GM23338 (cell line): ENCODE results near the gene TPK1. TPM values are rescaled to one million over a fixed set of nuclear protein-coding genes. Genes with fewer than 3 reads are reported as not detected.

Experiments used
- ATAC-seq: fragments of 200-7000 bp; cut with Tn5 transposase; 3 replicates; pipeline ENCODE4 v1.9.1; 2020
- DNase-seq: peaks from one replicate; pipeline ENCODE4 v3.0.0-alpha.2; 2015; ENCODE audit warnings: low spot score
- H2AFZ ChIP-seq: fragments of 200-600 bp; sonication (generic); 2 replicates; pipeline ENCODE4 v1.8.0; 2016; ENCODE audit warnings: antibody characterized with exemption, mild to moderate bottlenecking, moderate library complexity
- H3F3A ChIP-seq: fragments of 200-600 bp; sonication (generic); replicated peaks from 2 replicates; pipeline ENCODE4 v1.8.0; 2017; ENCODE audit warnings: antibody characterized with exemption, mixed run types, low read depth
- H3K27ac ChIP-seq: fragments of 200-600 bp; sonication (generic); 2 replicates; pipeline ENCODE4 v1.6.1; 2016; ENCODE audit warnings: low read depth
- H3K27me3 ChIP-seq: fragments of 200-600 bp; sonication (generic); 2 replicates; pipeline ENCODE4 v1.8.0; 2016; ENCODE audit warnings: mild to moderate bottlenecking, mixed run types, moderate library complexity; ENCODE audit not compliant: insufficient read depth
- H3K36me3 ChIP-seq: fragments of 200-600 bp; sonication (generic); 2 replicates; pipeline ENCODE4 v1.8.0; 2016; ENCODE audit warnings: mild to moderate bottlenecking; ENCODE audit not compliant: insufficient read depth
- H3K4me1 ChIP-seq: fragments of 200-600 bp; sonication (generic); 2 replicates; pipeline ENCODE4 v1.8.0; 2016; ENCODE audit warnings: mild to moderate bottlenecking, moderate library complexity; ENCODE audit not compliant: insufficient read depth
- H3K4me2 ChIP-seq: fragments of 200-600 bp; sonication (generic); 2 replicates; pipeline ENCODE4 v1.7.1; 2017; ENCODE audit warnings: mixed run types
- H3K4me3 ChIP-seq: fragments of 200-600 bp; sonication (generic); 2 replicates; pipeline ENCODE4 v1.6.1; 2016; ENCODE audit warnings: mixed run types
- H3K79me2 ChIP-seq: fragments of 200-600 bp; sonication (generic); replicated peaks from 2 replicates; pipeline ENCODE4 v1.8.0; 2017; ENCODE audit warnings: mild to moderate bottlenecking; ENCODE audit not compliant: insufficient read depth
- H3K9me2 ChIP-seq: fragments of 200-600 bp; sonication (generic); 2 replicates; pipeline ENCODE4 v1.8.0; 2017; ENCODE audit not compliant: insufficient read depth
- H4K20me1 ChIP-seq: fragments of 200-600 bp; sonication (generic); replicated peaks from 2 replicates; pipeline ENCODE4 v1.8.0; 2017; ENCODE audit warnings: mild to moderate bottlenecking; ENCODE audit not compliant: insufficient read depth
- H3K27ac Mint-ChIP-seq: 2 replicates; pipeline ENCODE4 v1.8.0; 2020; ENCODE audit warnings: inconsistent platforms, mild to moderate bottlenecking, moderate library complexity, mixed read lengths
- H3K27me3 Mint-ChIP-seq: 3 replicates; pipeline ENCODE4 v1.8.0; 2022; ENCODE audit warnings: low read depth, mild to moderate bottlenecking, moderate library complexity, mixed read lengths, inconsistent platforms; ENCODE audit not compliant: insufficient read depth, poor library complexity
- H3K36me3 Mint-ChIP-seq: 3 replicates; pipeline ENCODE4 v1.8.0; 2021; ENCODE audit warnings: low read depth, mild to moderate bottlenecking, inconsistent platforms, moderate library complexity, mixed read lengths
- H3K4me1 Mint-ChIP-seq: 3 replicates; pipeline ENCODE4 v1.8.0; 2020; ENCODE audit warnings: mild to moderate bottlenecking, inconsistent platforms, mixed read lengths
- H3K4me3 Mint-ChIP-seq: 3 replicates; pipeline ENCODE4 v1.8.0; 2021; ENCODE audit warnings: moderate library complexity, mild to moderate bottlenecking, inconsistent platforms, mixed read lengths
- H3K9me3 Mint-ChIP-seq: 3 replicates; pipeline ENCODE4 v1.8.0; 2020; ENCODE audit warnings: moderate library complexity, mild to moderate bottlenecking, inconsistent platforms, mixed read lengths
- CREB1 ChIP-seq: fragments of 250-450 bp; sonication (Bioruptor Pico); IDR thresholded peaks from 2 replicates; pipeline ENCODE4 v1.5.0; 2020; ENCODE audit warnings: low read depth, mild to moderate bottlenecking, moderate library complexity
- ETS1 ChIP-seq: IDR thresholded peaks from 2 replicates; pipeline ENCODE4 v1.6.1; 2016; ENCODE audit warnings: antibody characterized with exemption
- EZH2 ChIP-seq: fragments of 200-600 bp; sonication (generic); IDR thresholded peaks from one replicate; pipeline ENCODE4 v1.8.0; 2017; ENCODE audit warnings: antibody characterized with exemption, mild to moderate bottlenecking, low read depth; ENCODE audit not compliant: unreplicated experiment
- EZH2phosphoT487 ChIP-seq: fragments of 200-600 bp; sonication (generic); IDR thresholded peaks from one replicate; pipeline ENCODE4 v1.8.1; 2018; ENCODE audit warnings: antibody characterized with exemption; ENCODE audit not compliant: unreplicated experiment
- JUNB ChIP-seq: IDR thresholded peaks from one replicate; pipeline ENCODE4 v1.6.1; 2016; ENCODE audit warnings: antibody characterized with exemption; ENCODE audit not compliant: unreplicated experiment
- NANOG ChIP-seq: IDR thresholded peaks from 2 replicates; pipeline ENCODE4 v1.6.1; 2016; ENCODE audit warnings: antibody characterized with exemption, borderline replicate concordance
- POLR2AphosphoS5 ChIP-seq: IDR thresholded peaks from 2 replicates; pipeline ENCODE4 v1.6.1; 2016; ENCODE audit warnings: antibody characterized with exemption, low read depth
- STAT1 ChIP-seq: IDR thresholded peaks from one replicate; pipeline ENCODE4 v1.6.1; 2016; ENCODE audit warnings: antibody characterized with exemption; ENCODE audit not compliant: unreplicated experiment
- ZNF114 ChIP-seq: fragments of 250-450 bp; sonication (Bioruptor Pico); IDR thresholded peaks from 2 replicates; pipeline ENCODE4 v1.5.0; 2020; ENCODE audit warnings: mild to moderate bottlenecking, moderate library complexity
- ZNF331 ChIP-seq: fragments of 250-450 bp; sonication (Bioruptor Pico); IDR thresholded peaks from 2 replicates; pipeline ENCODE4 v1.5.0; 2020; ENCODE audit warnings: low read depth, mild to moderate bottlenecking, moderate library complexity
- ZNF462 ChIP-seq: fragments of 250-450 bp; sonication (Bioruptor Pico); IDR thresholded peaks from 2 replicates; pipeline ENCODE4 v1.5.0; 2020; ENCODE audit warnings: mild to moderate bottlenecking, moderate library complexity
- polyA plus RNA-seq: library from polyadenylated mRNA; unstranded; fragments of >200 nt; fragmentation: Nextera tagmentation; extraction: Ambion mirVana; gene quantifications from 2 replicates; pipeline ENCODE4 v1.2.1, GENCODE V29; 2016
- total RNA-seq: library from RNA; depleted of rRNA; stranded (reverse); fragments of >200 nt; shearing (Covaris generic); gene quantifications from 2 replicates; pipeline ENCODE4 v1.2.3, GENCODE V29; 2014
- TF ChIP-seq, protein P1 (sequence below), 2 experiments: fragments of 200-600 bp in 1 of 2; sonication (generic) in 1 of 2; conservative IDR thresholded peaks; 2 replicates each; pipeline versions ENCODE4 v1.5.1 to v1.6.1; 2016 to 2017; ENCODE audit warnings: antibody characterized with exemption in 2 of 2, low read depth in 2 of 2, mild to moderate bottlenecking in 2 of 2, moderate library complexity in 1 of 2

TPK1 gene
- total and polyA plus RNA-seq, 2 experiments from 2014 or later, result 2.6 to 2.9 TPM

DNA sequence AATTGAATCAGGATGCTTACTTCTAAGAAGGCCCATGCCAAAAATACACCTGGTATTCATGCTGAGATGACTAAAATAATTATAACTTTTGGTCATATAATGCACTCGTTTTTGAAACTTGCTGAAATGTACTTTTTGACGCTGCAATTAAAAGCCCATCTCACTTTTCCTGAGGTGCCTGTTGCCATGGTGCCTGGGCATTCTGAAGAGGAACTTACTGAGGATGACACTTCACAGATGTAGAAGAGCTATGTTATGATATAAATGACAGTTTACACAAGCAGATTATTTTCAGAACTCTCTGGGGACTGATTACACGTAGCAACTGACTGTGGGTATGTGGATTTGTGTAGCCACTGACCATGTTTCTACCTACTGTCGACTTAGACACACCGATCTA lies 182.4 kb downstream of the TPK1 start (continued):
- TF ChIP-seq JUNB, result no peak
- no peak for TF ChIP-seq NANOG
- TF ChIP-seq ZNF331 (CRISPR knock-in tag), result no peak
- TF ChIP-seq EZH2phosphoT487, result no peak
- TF ChIP-seq ETS1, result no peak
- TF ChIP-seq ZNF114 (CRISPR knock-in tag), result no peak
- TF ChIP-seq EZH2, result no peak

DNA sequence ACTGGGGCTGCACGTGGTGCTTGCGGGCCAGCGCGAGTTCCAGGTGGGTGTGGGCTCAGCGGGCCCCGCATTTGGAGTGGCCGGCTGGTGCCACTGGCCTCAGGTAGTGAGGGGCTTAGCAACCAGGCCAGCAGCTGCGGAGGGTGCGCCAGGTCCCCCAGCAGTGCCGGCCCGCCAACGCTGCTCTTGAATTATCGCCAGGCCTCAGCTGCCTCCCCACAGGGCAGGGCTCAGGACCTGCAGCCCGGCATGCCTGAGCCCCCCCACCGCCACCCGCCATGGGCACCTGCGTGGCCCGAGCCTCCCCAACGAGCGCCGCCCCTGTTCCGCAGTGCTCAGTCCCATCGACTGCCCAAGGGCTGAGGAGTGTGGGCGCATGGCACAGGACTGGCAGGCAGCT lies 185.4 kb downstream of the TPK1 start:
- H2AFZ ChIP-seq, result no peak overlapping the region
- no peaks in the 10 kb centered on the region for H3K79me2 ChIP-seq
- Mint-ChIP-seq H3K27ac (no peak overlapping the region), H3K9me3 (peaks cover 33% of the 10 kb centered on the region), H3K36me3 (peaks cover 19% of the 10 kb centered on the region), H3K27me3 (no peaks in the 10 kb centered on the region), H3K4me3 (no peak overlapping the region), H3K4me1 (peaks cover 6% of the 10 kb centered on the region; the same call in 2 of the 3 replicates)
- no peaks in the 10 kb centered on the region for H4K20me1 ChIP-seq
- H3K4me3 ChIP-seq, result no peak overlapping the region
- H3F3A ChIP-seq, result no peaks in the 10 kb centered on the region
- H3K27ac ChIP-seq, result no peak overlapping the region
- H3K9me2 ChIP-seq, result no peaks in the 10 kb centered on the region
- H3K4me1 ChIP-seq, result peaks cover 4% of the 10 kb centered on the region; the same call in 1 of the 2 replicates
- DNase-seq (no peak), ATAC-seq (no peak)
- H3K36me3 ChIP-seq, result peaks cover 7% of the 10 kb centered on the region; the same call in 1 of the 2 replicates
- H3K4me2 ChIP-seq, result no peak overlapping the region
- no peaks in the 10 kb centered on the region for H3K27me3 ChIP-seq
- TF ChIP-seq EZH2phosphoT487 (no peak), ZNF331 (CRISPR knock-in tag) (no peak), ETS1 (no peak), ZNF114 (CRISPR knock-in tag) (no peak), STAT1 (no peak), JUNB (no peak), POLR2AphosphoS5 (no peak), CREB1 (CRISPR knock-in tag) (no peak), EZH2 (no peak), ZNF462 (no peak), NANOG (no peak)
- TF ChIP-seq, protein P1, sequence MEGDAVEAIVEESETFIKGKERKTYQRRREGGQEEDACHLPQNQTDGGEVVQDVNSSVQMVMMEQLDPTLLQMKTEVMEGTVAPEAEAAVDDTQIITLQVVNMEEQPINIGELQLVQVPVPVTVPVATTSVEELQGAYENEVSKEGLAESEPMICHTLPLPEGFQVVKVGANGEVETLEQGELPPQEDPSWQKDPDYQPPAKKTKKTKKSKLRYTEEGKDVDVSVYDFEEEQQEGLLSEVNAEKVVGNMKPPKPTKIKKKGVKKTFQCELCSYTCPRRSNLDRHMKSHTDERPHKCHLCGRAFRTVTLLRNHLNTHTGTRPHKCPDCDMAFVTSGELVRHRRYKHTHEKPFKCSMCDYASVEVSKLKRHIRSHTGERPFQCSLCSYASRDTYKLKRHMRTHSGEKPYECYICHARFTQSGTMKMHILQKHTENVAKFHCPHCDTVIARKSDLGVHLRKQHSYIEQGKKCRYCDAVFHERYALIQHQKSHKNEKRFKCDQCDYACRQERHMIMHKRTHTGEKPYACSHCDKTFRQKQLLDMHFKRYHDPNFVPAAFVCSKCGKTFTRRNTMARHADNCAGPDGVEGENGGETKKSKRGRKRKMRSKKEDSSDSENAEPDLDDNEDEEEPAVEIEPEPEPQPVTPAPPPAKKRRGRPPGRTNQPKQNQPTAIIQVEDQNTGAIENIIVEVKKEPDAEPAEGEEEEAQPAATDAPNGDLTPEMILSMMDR (conservative IDR thresholded peaks at IDR 0.05; ENCODE audit: low read depth in 2 of 2), result no peak
